ENCODE results near the gene INPP5A.

DNA sequence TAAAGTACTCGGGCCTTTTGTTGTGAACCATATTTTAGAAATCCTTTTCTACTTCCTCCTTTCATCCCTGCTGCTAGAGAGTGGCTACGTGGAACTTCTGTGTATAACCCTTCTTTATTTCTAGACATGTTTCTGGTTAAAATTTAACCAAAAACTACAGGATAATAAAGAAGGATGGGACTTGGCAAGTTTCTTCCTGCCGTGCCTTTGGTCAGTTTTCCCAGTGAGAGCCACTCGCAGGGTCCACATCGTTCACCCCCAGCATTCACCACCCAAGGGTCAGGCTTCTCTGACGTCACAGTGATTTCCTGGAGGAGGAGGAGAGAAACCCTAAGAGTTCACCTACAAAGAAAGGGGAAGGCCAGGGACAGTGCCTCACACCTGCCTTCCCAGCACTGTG lies 203.0 kb downstream of the INPP5A start:
- TF ChIP-seq, protein P1, sequence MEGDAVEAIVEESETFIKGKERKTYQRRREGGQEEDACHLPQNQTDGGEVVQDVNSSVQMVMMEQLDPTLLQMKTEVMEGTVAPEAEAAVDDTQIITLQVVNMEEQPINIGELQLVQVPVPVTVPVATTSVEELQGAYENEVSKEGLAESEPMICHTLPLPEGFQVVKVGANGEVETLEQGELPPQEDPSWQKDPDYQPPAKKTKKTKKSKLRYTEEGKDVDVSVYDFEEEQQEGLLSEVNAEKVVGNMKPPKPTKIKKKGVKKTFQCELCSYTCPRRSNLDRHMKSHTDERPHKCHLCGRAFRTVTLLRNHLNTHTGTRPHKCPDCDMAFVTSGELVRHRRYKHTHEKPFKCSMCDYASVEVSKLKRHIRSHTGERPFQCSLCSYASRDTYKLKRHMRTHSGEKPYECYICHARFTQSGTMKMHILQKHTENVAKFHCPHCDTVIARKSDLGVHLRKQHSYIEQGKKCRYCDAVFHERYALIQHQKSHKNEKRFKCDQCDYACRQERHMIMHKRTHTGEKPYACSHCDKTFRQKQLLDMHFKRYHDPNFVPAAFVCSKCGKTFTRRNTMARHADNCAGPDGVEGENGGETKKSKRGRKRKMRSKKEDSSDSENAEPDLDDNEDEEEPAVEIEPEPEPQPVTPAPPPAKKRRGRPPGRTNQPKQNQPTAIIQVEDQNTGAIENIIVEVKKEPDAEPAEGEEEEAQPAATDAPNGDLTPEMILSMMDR (IDR thresholded peaks at IDR 0.05), result no peak
- TF ChIP-seq POLR2AphosphoS5 (IDR thresholded peaks at IDR 0.05) (no peak), POLR2A (IDR thresholded peaks at IDR 0.05) (no peak)

All from sigmoid colon (tissue), 4 donors.